ENCODE results near the gene DOCK1.

Gene DOCK1

GRCh38 chr10:127372361-127372760 lies 467.1 kb downstream of the DOCK1 start:
- DNase-seq = no peak
- Histone ChIP-seq H4K8ac (ENCODE audit: low read depth, low read length) (no peak overlapping the region), H2BK15ac (replicated peaks; ENCODE audit: low read depth) (no peak overlapping the region), H3K56ac (ENCODE audit: low read length) (no peak overlapping the region), H4K5ac (ENCODE audit: low read length) (no peak overlapping the region), H3K4me2 (ENCODE audit: low read length) (no peak overlapping the region), H3K23ac (ENCODE audit: low read length) (no peak overlapping the region), H3K4ac (ENCODE audit: low read depth, low read length) (no peak overlapping the region), H3K36me3 (ENCODE audit: control insufficient read depth, insufficient read depth, low read length) (no peaks in the 10 kb centered on the region), H2AK5ac (ENCODE audit: low read length) (no peak overlapping the region), H3K27ac (ENCODE audit: low read depth, low read length) (no peak overlapping the region), H2BK120ac (ENCODE audit: low read depth, low read length) (no peak overlapping the region), H3K18ac (ENCODE audit: low read length) (no peak overlapping the region), H2BK5ac (ENCODE audit: low read length) (no peak overlapping the region), H3K9ac (ENCODE audit: low read length) (no peak overlapping the region), H3K79me2 (ENCODE audit: control insufficient read depth, insufficient read depth, low read length) (no peaks in the 10 kb centered on the region), H3K4me3 (ENCODE audit: low read length) (no peak overlapping the region), H3K79me1 (ENCODE audit: low read length) (no peaks in the 10 kb centered on the region), H3K4me1 (ENCODE audit: control insufficient read depth, low read depth, low read length) (no peaks in the 10 kb centered on the region), H3K27me3 (ENCODE audit: insufficient read depth, low read length, poor library complexity) (no peaks in the 10 kb centered on the region)
- WGBS (ENCODE audit: extremely low coverage, insufficient coverage, low lambda C conversion rate) = no CpG with 5 or more reads among the region's 3 CpGs

- no peak overlapping the region for H4K5ac ChIP-seq (ENCODE audit: low read length)
- H3K23ac ChIP-seq (ENCODE audit: low read length) = no peak overlapping the region
- no peak overlapping the region for H3K4ac ChIP-seq (ENCODE audit: low read depth, low read length)
- H3K79me1 ChIP-seq (ENCODE audit: low read length) = no peaks in the 10 kb centered on the region
- no CpG with 5 or more reads among the region's 20 CpGs for WGBS (ENCODE audit: extremely low coverage, insufficient coverage, low lambda C conversion rate)
- H3K4me3 ChIP-seq (ENCODE audit: low read length) = no peak overlapping the region
- H2BK15ac ChIP-seq (replicated peaks; ENCODE audit: low read depth) = no peak overlapping the region
- no peak overlapping the region for H3K56ac ChIP-seq (ENCODE audit: low read length)
- H3K4me1 ChIP-seq (ENCODE audit: control insufficient read depth, low read depth, low read length) = no peaks in the 10 kb centered on the region
- H2BK120ac ChIP-seq (ENCODE audit: low read depth, low read length) = no peak overlapping the region
- H3K27ac ChIP-seq (ENCODE audit: low read depth, low read length) = no peak overlapping the region
- H3K18ac ChIP-seq (ENCODE audit: low read length) = no peak overlapping the region
- no peaks in the 10 kb centered on the region for H3K36me3 ChIP-seq (ENCODE audit: control insufficient read depth, insufficient read depth, low read length)
- no peaks in the 10 kb centered on the region for H3K27me3 ChIP-seq (ENCODE audit: insufficient read depth, low read length, poor library complexity)
- H3K79me2 ChIP-seq (ENCODE audit: control insufficient read depth, insufficient read depth, low read length) = no peaks in the 10 kb centered on the region
- no peak overlapping the region for H2AK5ac ChIP-seq (ENCODE audit: low read length)
- no peak overlapping the region for H2BK5ac ChIP-seq (ENCODE audit: low read length)
- no peak overlapping the region for H3K9ac ChIP-seq (ENCODE audit: low read length)
- no peak overlapping the region for H4K8ac ChIP-seq (ENCODE audit: low read depth, low read length)
- DNase-seq = no peak
- no peak overlapping the region for H3K4me2 ChIP-seq (ENCODE audit: low read length)
Measured at GRCh38 chr10:127374074-127374680, 468.9 kb downstream of the DOCK1 start.

GRCh38 chr10:127374901-127375300 lies 469.7 kb downstream of the DOCK1 start:
- no peak overlapping the region for H2BK5ac ChIP-seq (ENCODE audit: low read length)
- no peak overlapping the region for H3K4me2 ChIP-seq (ENCODE audit: low read length)
- no peaks in the 10 kb centered on the region for H3K27me3 ChIP-seq (ENCODE audit: insufficient read depth, low read length, poor library complexity)
- H3K56ac ChIP-seq (ENCODE audit: low read length) = no peak overlapping the region
- no peak for DNase-seq
- H2AK5ac ChIP-seq (ENCODE audit: low read length) = no peak overlapping the region
- no peaks in the 10 kb centered on the region for H3K4me1 ChIP-seq (ENCODE audit: control insufficient read depth, low read depth, low read length)
- H3K9ac ChIP-seq (ENCODE audit: low read length) = no peak overlapping the region
- no peak overlapping the region for H3K4me3 ChIP-seq (ENCODE audit: low read length)
- no peak overlapping the region for H2BK120ac ChIP-seq (ENCODE audit: low read depth, low read length)
- no peak overlapping the region for H3K4ac ChIP-seq (ENCODE audit: low read depth, low read length)
- H3K18ac ChIP-seq (ENCODE audit: low read length) = no peak overlapping the region
- WGBS (ENCODE audit: extremely low coverage, insufficient coverage, low lambda C conversion rate) = no CpG with 5 or more reads among the region's 5 CpGs
- H3K27ac ChIP-seq (ENCODE audit: low read depth, low read length) = no peak overlapping the region
- no peak overlapping the region for H3K23ac ChIP-seq (ENCODE audit: low read length)
- H2BK15ac ChIP-seq (replicated peaks; ENCODE audit: low read depth) = no peak overlapping the region
- no peak overlapping the region for H4K5ac ChIP-seq (ENCODE audit: low read length)
- no peak overlapping the region for H4K8ac ChIP-seq (ENCODE audit: low read depth, low read length)
- no peaks in the 10 kb centered on the region for H3K79me1 ChIP-seq (ENCODE audit: low read length)
- no peaks in the 10 kb centered on the region for H3K36me3 ChIP-seq (ENCODE audit: control insufficient read depth, insufficient read depth, low read length)
- no peaks in the 10 kb centered on the region for H3K79me2 ChIP-seq (ENCODE audit: control insufficient read depth, insufficient read depth, low read length)

DNA sequence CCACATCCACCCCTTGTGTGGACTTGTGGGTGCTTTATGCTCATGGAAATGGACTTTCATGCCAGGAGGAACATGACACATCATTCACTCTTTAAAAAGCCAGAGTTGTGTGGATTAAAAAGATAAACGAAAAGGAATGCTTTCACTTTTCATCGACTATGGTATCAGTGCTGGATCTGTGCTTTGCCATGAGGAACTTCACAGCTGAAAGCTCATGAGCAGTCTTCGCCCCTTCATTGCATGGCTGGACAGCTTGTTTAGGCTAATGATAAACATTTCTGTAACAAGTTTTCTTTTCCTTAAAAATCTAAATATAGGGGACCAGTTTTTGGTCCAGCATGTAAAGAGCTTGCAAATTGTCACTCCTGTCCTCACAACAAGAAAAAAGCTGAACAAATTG lies 470.2 kb downstream of the DOCK1 start:
- no CpG with 5 or more reads among the region's 3 CpGs for WGBS (ENCODE audit: extremely low coverage, insufficient coverage, low lambda C conversion rate)

GRCh38 chr10:127376071-127376470 lies 470.8 kb downstream of the DOCK1 start:
- Histone ChIP-seq H4K5ac (ENCODE audit: low read length) (no peak overlapping the region), H4K8ac (ENCODE audit: low read depth, low read length) (no peak overlapping the region), H3K4me1 (ENCODE audit: control insufficient read depth, low read depth, low read length) (no peaks in the 10 kb centered on the region), H3K9ac (ENCODE audit: low read length) (no peak overlapping the region), H3K23ac (ENCODE audit: low read length) (no peak overlapping the region), H3K4me2 (ENCODE audit: low read length) (no peak overlapping the region), H2BK120ac (ENCODE audit: low read depth, low read length) (no peak overlapping the region), H2AK5ac (ENCODE audit: low read length) (no peak overlapping the region), H2BK15ac (replicated peaks; ENCODE audit: low read depth) (no peak overlapping the region), H3K56ac (ENCODE audit: low read length) (no peak overlapping the region), H3K36me3 (ENCODE audit: control insufficient read depth, insufficient read depth, low read length) (no peaks in the 10 kb centered on the region), H3K18ac (ENCODE audit: low read length) (no peak overlapping the region), H3K27me3 (ENCODE audit: insufficient read depth, low read length, poor library complexity) (no peaks in the 10 kb centered on the region), H3K4me3 (ENCODE audit: low read length) (no peak overlapping the region), H3K27ac (ENCODE audit: low read depth, low read length) (no peak overlapping the region), H3K4ac (ENCODE audit: low read depth, low read length) (no peak overlapping the region), H2BK5ac (ENCODE audit: low read length) (no peak overlapping the region), H3K79me1 (ENCODE audit: low read length) (no peaks in the 10 kb centered on the region), H3K79me2 (ENCODE audit: control insufficient read depth, insufficient read depth, low read length) (no peaks in the 10 kb centered on the region)
- DNase-seq = no peak
- WGBS (ENCODE audit: extremely low coverage, insufficient coverage, low lambda C conversion rate) = no CpG with 5 or more reads among the region's 2 CpGs

More for the DNA sequence above, 470.2 kb downstream of the DOCK1 start:
- Histone ChIP-seq H2BK15ac (replicated peaks; ENCODE audit: low read depth) (no peak overlapping the region), H3K79me2 (ENCODE audit: control insufficient read depth, insufficient read depth, low read length) (no peaks in the 10 kb centered on the region), H4K5ac (ENCODE audit: low read length) (no peak overlapping the region), H3K36me3 (ENCODE audit: control insufficient read depth, insufficient read depth, low read length) (no peaks in the 10 kb centered on the region), H3K18ac (ENCODE audit: low read length) (no peak overlapping the region), H2AK5ac (ENCODE audit: low read length) (no peak overlapping the region), H2BK120ac (ENCODE audit: low read depth, low read length) (no peak overlapping the region), H3K4me2 (ENCODE audit: low read length) (no peak overlapping the region), H3K4me3 (ENCODE audit: low read length) (no peak overlapping the region), H3K4ac (ENCODE audit: low read depth, low read length) (no peak overlapping the region), H2BK5ac (ENCODE audit: low read length) (no peak overlapping the region), H3K56ac (ENCODE audit: low read length) (no peak overlapping the region), H3K27me3 (ENCODE audit: insufficient read depth, low read length, poor library complexity) (no peaks in the 10 kb centered on the region), H3K79me1 (ENCODE audit: low read length) (no peaks in the 10 kb centered on the region), H3K27ac (ENCODE audit: low read depth, low read length) (no peak overlapping the region), H3K4me1 (ENCODE audit: control insufficient read depth, low read depth, low read length) (no peaks in the 10 kb centered on the region), H4K8ac (ENCODE audit: low read depth, low read length) (no peak overlapping the region), H3K23ac (ENCODE audit: low read length) (no peak overlapping the region), H3K9ac (ENCODE audit: low read length) (no peak overlapping the region)
- no peak for DNase-seq

DNA sequence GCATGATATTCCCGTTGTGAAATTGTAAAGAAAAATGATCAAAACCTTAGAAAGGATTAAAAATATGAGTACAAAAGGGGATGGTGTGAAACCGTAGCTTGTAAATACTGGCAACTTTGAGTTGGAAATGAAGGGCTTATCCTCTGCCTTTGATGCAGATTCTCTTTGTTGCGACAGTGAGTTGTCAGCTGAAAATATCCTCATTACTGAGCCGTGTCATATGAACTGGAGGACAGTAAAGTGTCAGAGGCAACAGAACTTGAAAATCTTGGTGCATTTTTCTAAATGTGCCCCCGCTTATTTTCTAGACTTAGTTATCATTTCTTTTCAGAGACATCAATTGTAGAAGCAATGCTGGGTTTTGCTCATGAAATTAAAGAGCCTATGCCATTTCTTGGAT lies 473.4 kb downstream of the DOCK1 start:
- no CpG with 5 or more reads among the region's 5 CpGs for WGBS (ENCODE audit: extremely low coverage, insufficient coverage, low lambda C conversion rate)

More for the DNA sequence above, 473.4 kb downstream of the DOCK1 start:
- no peak for DNase-seq
- no peaks in the 10 kb centered on the region for H3K79me1 ChIP-seq (ENCODE audit: low read length)
- H4K8ac ChIP-seq (ENCODE audit: low read depth, low read length) = no peak overlapping the region
- H3K4me2 ChIP-seq (ENCODE audit: low read length) = no peak overlapping the region
- no peak overlapping the region for H3K23ac ChIP-seq (ENCODE audit: low read length)
- H3K27ac ChIP-seq (ENCODE audit: low read depth, low read length) = no peak overlapping the region
- no peak overlapping the region for H3K4ac ChIP-seq (ENCODE audit: low read depth, low read length)
- H2AK5ac ChIP-seq (ENCODE audit: low read length) = no peak overlapping the region
- no peak overlapping the region for H3K9ac ChIP-seq (ENCODE audit: low read length)
- no peaks in the 10 kb centered on the region for H3K79me2 ChIP-seq (ENCODE audit: control insufficient read depth, insufficient read depth, low read length)
- H2BK120ac ChIP-seq (ENCODE audit: low read depth, low read length) = no peak overlapping the region
- no peak overlapping the region for H2BK5ac ChIP-seq (ENCODE audit: low read length)
- H3K36me3 ChIP-seq (ENCODE audit: control insufficient read depth, insufficient read depth, low read length) = no peaks in the 10 kb centered on the region
- no peak overlapping the region for H2BK15ac ChIP-seq (replicated peaks; ENCODE audit: low read depth)
- no peak overlapping the region for H4K5ac ChIP-seq (ENCODE audit: low read length)
- H3K4me3 ChIP-seq (ENCODE audit: low read length) = no peak overlapping the region
- H3K4me1 ChIP-seq (ENCODE audit: control insufficient read depth, low read depth, low read length) = no peaks in the 10 kb centered on the region
- no peak overlapping the region for H3K18ac ChIP-seq (ENCODE audit: low read length)
- no peak overlapping the region for H3K56ac ChIP-seq (ENCODE audit: low read length)
- no peaks in the 10 kb centered on the region for H3K27me3 ChIP-seq (ENCODE audit: insufficient read depth, low read length, poor library complexity)

Data from mesendoderm (in vitro differentiated cells).